ENCODE results near the gene UHRF1. TPM values are rescaled to one million over a fixed set of nuclear protein-coding genes. Genes with fewer than 3 reads are reported as not detected.

UHRF1 gene
- total RNA-seq = 100 to 1,000 TPM; 212 to 218 TPM
- 0.35 TPM for polyA plus RNA-seq

- ChIA-PET CTCF (no interaction called here), POLR2A (interaction anchor here (0.7 kb wide), 1 partner anchor 59 kb away, joined by 3 read pairs; no protein-coding TSS in a partner anchor)
- Histone ChIP-seq H3K27ac (ENCODE audit: low read depth, low read length) (no peak within 1 kb of the TSS), H3K4me1 (ENCODE audit: insufficient read depth, low read length) (peaks cover 56% of the 10 kb centered on the region), H3K9me3 (ENCODE audit: low read length) (no peaks in the 10 kb centered on the region), H3K4me3 (ENCODE audit: low read length) (peak within 1 kb of the TSS; percentile 73), H3K27me3 (ENCODE audit: insufficient read depth, low read length, poor library complexity, severe bottlenecking) (no peaks in the 10 kb centered on the region), H3K36me3 (ENCODE audit: insufficient read depth, low read length) (no peaks in the 10 kb centered on the region)
- Mint-ChIP-seq H3K4me3 (peak within 1 kb of the TSS; percentile 88 to 100 (median 99)), H3K36me3 (peaks cover 5 to 45% (median 6%) of the 10 kb centered on the region in 3 donors), H3K4me1 (peaks cover 50 to 77% (median 50%) of the 10 kb centered on the region in 3 donors), H3K27me3 (peaks cover 0 to 4% of the 10 kb centered on the region in 2 donors), H3K27ac (peak within 1 kb of the TSS in 7 of 8 donors; percentile 66 to 96 (median 87)), H3K9me3 (no peaks in the 10 kb centered on the region)
- DNase-seq = peak in 1 of 5 donors; percentile 6
These were observed at the start of gene UHRF1 for GRCh38 chr19:4909156-4909896. Gene UHRF1 (plus strand): TSS chr19:4909501. CDS start chr19:4910886, 1,385 bp downstream.

- H3K4me1 Mint-ChIP-seq = peaks cover 0 to 2% (median 0%) of the 10 kb centered on the region in 3 donors
- no peaks in the 10 kb centered on the region for H3K27me3 Mint-ChIP-seq
- POLR2A ChIA-PET = no interaction called here
- Histone ChIP-seq H3K4me3 (ENCODE audit: low read length) (no peak overlapping the region), H3K27me3 (ENCODE audit: insufficient read depth, low read length, poor library complexity, severe bottlenecking) (no peaks in the 10 kb centered on the region), H3K9me3 (ENCODE audit: low read length) (no peaks in the 10 kb centered on the region), H3K4me1 (ENCODE audit: insufficient read depth, low read length) (no peaks in the 10 kb centered on the region), H3K36me3 (ENCODE audit: insufficient read depth, low read length) (peaks cover 7% of the 10 kb centered on the region), H3K27ac (ENCODE audit: low read depth, low read length) (no peak overlapping the region)
- H3K36me3 Mint-ChIP-seq = peaks cover 0 to 22% (median 3%) of the 10 kb centered on the region in 3 donors
- no peak overlapping the region for H3K4me3 Mint-ChIP-seq
- H3K27ac Mint-ChIP-seq = no peak overlapping the region
- CTCF ChIA-PET = interaction anchor here (1.1 to 2.7 kb wide), 4 partner anchors 8 to 69 kb away, joined by 3 to 12 read pairs (median 5); partner anchors contain the start of gene FEM1A
- no peak for DNase-seq
- H3K9me3 Mint-ChIP-seq = no peaks in the 10 kb centered on the region
These were observed 49.6 kb upstream of the UHRF1 start for GRCh38 chr19:4859697-4860096.

GRCh38 chr19:4861147-4861546 is 48.2 kb upstream of the UHRF1 start:
- Histone ChIP-seq H3K36me3 (ENCODE audit: insufficient read depth, low read length) (peaks cover 7% of the 10 kb centered on the region), H3K4me1 (ENCODE audit: insufficient read depth, low read length) (no peaks in the 10 kb centered on the region), H3K27ac (ENCODE audit: low read depth, low read length) (no peak overlapping the region), H3K4me3 (ENCODE audit: low read length) (no peak overlapping the region), H3K27me3 (ENCODE audit: insufficient read depth, low read length, poor library complexity, severe bottlenecking) (no peaks in the 10 kb centered on the region), H3K9me3 (ENCODE audit: low read length) (no peaks in the 10 kb centered on the region)
- peaks cover 0 to 2% (median 0%) of the 10 kb centered on the region in 3 donors for H3K4me1 Mint-ChIP-seq
- ChIA-PET POLR2A (no interaction called here), CTCF (interaction anchor here (1.6 to 2.0 kb wide), 3 partner anchors 10 to 52 kb away, joined by 4 to 5 read pairs (median 5); no protein-coding TSS in a partner anchor)
- no peaks in the 10 kb centered on the region for H3K27me3 Mint-ChIP-seq
- H3K36me3 Mint-ChIP-seq = peaks cover 0 to 15% (median 0%) of the 10 kb centered on the region in 3 donors
- no peak for DNase-seq
- no peaks in the 10 kb centered on the region for H3K9me3 Mint-ChIP-seq
- no peak overlapping the region for H3K27ac Mint-ChIP-seq
- no peak overlapping the region for H3K4me3 Mint-ChIP-seq

GRCh38 chr19:4866595-4867424 is 42.5 kb upstream of the UHRF1 start:
- H3K27me3 Mint-ChIP-seq = no peaks in the 10 kb centered on the region
- no peaks in the 10 kb centered on the region for H3K9me3 ChIP-seq (ENCODE audit: low read length)
- no peaks in the 10 kb centered on the region for H3K36me3 Mint-ChIP-seq
- H3K27ac Mint-ChIP-seq = peak overlapping the region; percentile 10 to 88 (median 60)
- H3K4me3 Mint-ChIP-seq = peak overlapping the region; percentile 78 to 89 (median 82)
- H3K9me3 Mint-ChIP-seq = no peaks in the 10 kb centered on the region
- peaks cover 7% of the 10 kb centered on the region for H3K4me1 ChIP-seq (ENCODE audit: insufficient read depth, low read length)
- H3K27ac ChIP-seq (ENCODE audit: low read depth, low read length) = peak overlapping the region; percentile 71
- H3K4me3 ChIP-seq (ENCODE audit: low read length) = peak overlapping the region; percentile 83
- CTCF ChIA-PET = interaction anchor here (0.9 to 10.6 kb wide), 8 partner anchors 11 to 165 kb away, joined by 3 to 124 read pairs (median 6); partner anchors contain the start of gene FEM1A
- DNase-seq = peak; percentile 16 to 66 (median 36)
- no peaks in the 10 kb centered on the region for H3K27me3 ChIP-seq (ENCODE audit: insufficient read depth, low read length, poor library complexity, severe bottlenecking)
- POLR2A ChIA-PET = interaction anchor here (0.9 to 1.8 kb wide), 3 partner anchors 48 to 102 kb away, joined by 3 to 11 read pairs (median 9); partner anchors contain the start of gene KDM4B
- H3K4me1 Mint-ChIP-seq = peaks cover 7 to 15% (median 8%) of the 10 kb centered on the region in 3 donors
- no peaks in the 10 kb centered on the region for H3K36me3 ChIP-seq (ENCODE audit: insufficient read depth, low read length)

- no peaks in the 10 kb centered on the region for H3K9me3 ChIP-seq (ENCODE audit: low read length)
- ChIA-PET POLR2A (interaction anchor here (0.9 to 1.8 kb wide), 3 partner anchors 47 to 101 kb away, joined by 3 to 11 read pairs (median 9); partner anchors contain the start of gene KDM4B), CTCF (interaction anchor here (0.9 to 10.6 kb wide), 8 partner anchors 12 to 164 kb away, joined by 3 to 124 read pairs (median 8); no protein-coding TSS in a partner anchor)
- Mint-ChIP-seq H3K27me3 (no peaks in the 10 kb centered on the region), H3K4me1 (peaks cover 10 to 18% (median 12%) of the 10 kb centered on the region in 3 donors), H3K27ac (peak within 1 kb of the TSS; percentile 10 to 88 (median 66)), H3K9me3 (no peaks in the 10 kb centered on the region), H3K36me3 (no peaks in the 10 kb centered on the region), H3K4me3 (peak within 1 kb of the TSS; percentile 78 to 89 (median 82))
- H3K36me3 ChIP-seq (ENCODE audit: insufficient read depth, low read length) = no peaks in the 10 kb centered on the region
- H3K27me3 ChIP-seq (ENCODE audit: insufficient read depth, low read length, poor library complexity, severe bottlenecking) = no peaks in the 10 kb centered on the region
- H3K4me1 ChIP-seq (ENCODE audit: insufficient read depth, low read length) = peaks cover 7% of the 10 kb centered on the region
- peak within 1 kb of the TSS; percentile 83 for H3K4me3 ChIP-seq (ENCODE audit: low read length)
- peak; percentile 72 to 88 (median 84) for DNase-seq
- H3K27ac ChIP-seq (ENCODE audit: low read depth, low read length) = peak within 1 kb of the TSS; percentile 71
These were observed 41.6 kb upstream of the UHRF1 start, which contains the start of gene PLIN3 for GRCh38 chr19:4867534-4868285. Gene PLIN3 (minus strand): TSS chr19:4867667. CDS start chr19:4861394, 6,273 bp downstream.

- peak overlapping the region; percentile 61 for H3K27ac ChIP-seq (ENCODE audit: low read depth, low read length)
- peaks cover 7% of the 10 kb centered on the region for H3K4me1 ChIP-seq (ENCODE audit: insufficient read depth, low read length)
- peak overlapping the region; percentile 78 to 89 (median 82) for H3K4me3 Mint-ChIP-seq
- no peaks in the 10 kb centered on the region for H3K27me3 ChIP-seq (ENCODE audit: insufficient read depth, low read length, poor library complexity, severe bottlenecking)
- POLR2A ChIA-PET = interaction anchor here (1.8 kb wide), 2 partner anchors 46 to 48 kb away, joined by 9 to 11 read pairs; no protein-coding TSS in a partner anchor
- no peaks in the 10 kb centered on the region for H3K36me3 Mint-ChIP-seq
- H3K4me3 ChIP-seq (ENCODE audit: low read length) = peak overlapping the region; percentile 83
- no peaks in the 10 kb centered on the region for H3K36me3 ChIP-seq (ENCODE audit: insufficient read depth, low read length)
- CTCF ChIA-PET = interaction anchor here (1.3 to 10.6 kb wide), 4 partner anchors 17 to 163 kb away, joined by 7 to 124 read pairs (median 50); no protein-coding TSS in a partner anchor
- DNase-seq = no peak
- H3K9me3 ChIP-seq (ENCODE audit: low read length) = no peaks in the 10 kb centered on the region
- peaks cover 11 to 19% (median 13%) of the 10 kb centered on the region in 3 donors for H3K4me1 Mint-ChIP-seq
- peak overlapping the region in 3 of 8 donors; percentile 43 to 82 (median 51) for H3K27ac Mint-ChIP-seq
- no peaks in the 10 kb centered on the region for H3K27me3 Mint-ChIP-seq
- H3K9me3 Mint-ChIP-seq = no peaks in the 10 kb centered on the region
These were observed 40.9 kb upstream of the UHRF1 start for GRCh38 chr19:4868286-4868834.

All from CD8-positive, alpha-beta memory T cell (primary cell).